ENCODE results near the gene MRPL11. TPM values are rescaled to one million over a fixed set of nuclear protein-coding genes. Genes with fewer than 3 reads are reported as not detected.

MRPL11 gene
- total and polyA plus RNA-seq, 10 of the 15 experiments (the other 5 are each of a cell fraction or from before 2014, with no cell fraction given) = 43.5 to 248 (median 109) TPM

- Histone ChIP-seq H3K79me2 (ENCODE audit: control insufficient read depth, insufficient read depth, low read length) (no peaks in the 10 kb centered on the region), H3K36me3 (ENCODE audit: control insufficient read depth in 2 of 2, insufficient read depth in 2 of 2, low read length in 1 of 2) (no peaks in the 10 kb centered on the region), H4K20me1 (ENCODE audit: control insufficient read depth, insufficient read depth) (no peaks in the 10 kb centered on the region), H3K9me3 (replicated peaks; ENCODE audit: control insufficient read depth, insufficient read depth, low read length) (no peaks in the 10 kb centered on the region; the same call in 1 of the 3 replicates), H3K4me3 (peak within 1 kb of the TSS; percentile 81), H2AFZ (ENCODE audit: control insufficient read depth, low read depth, low read length) (peak within 1 kb of the TSS; percentile 90), H3K9ac (ENCODE audit: control insufficient read depth, insufficient read depth, low read length) (peak within 1 kb of the TSS; percentile 52), H3K4me1 (ENCODE audit: control insufficient read depth, insufficient read depth, low read length) (peaks cover 14% of the 10 kb centered on the region), H3K27ac (ENCODE audit: control insufficient read depth, insufficient read depth) (no peak within 1 kb of the TSS; the same call in 1 of the 2 replicates), H3K4me2 (ENCODE audit: control insufficient read depth, insufficient read depth) (peak within 1 kb of the TSS; percentile 77), H3K27me3 (replicated peaks in 1 of 2; ENCODE audit: control insufficient read depth in 2 of 2, insufficient read depth in 2 of 2, low read length in 1 of 2) (no peaks in the 10 kb centered on the region)
- ChIA-PET POLR2A (interaction anchor here (0.5 to 2.7 kb wide), 15 partner anchors 11 to 1620 kb away, joined by 3 to 13 read pairs (median 4); partner anchors contain the start of genes ACTN3, DPP3, MRPL11 and RBM14), CTCF (interaction anchor here (0.6 to 4.5 kb wide), 8 partner anchors 13 to 215 kb away, joined by 3 to 46 read pairs (median 4); partner anchors contain the start of genes DPP3, MRPL11 and RBM4B), SMC1A (ENCODE audit: uncharacterized antibody, unreplicated experiment) (interaction anchor here (0.7 to 1.0 kb wide), 2 partner anchors 14 to 212 kb away, joined by 3 to 6 read pairs; partner anchors contain the start of genes DPP3 and RBM4B), RAD21 (ENCODE audit: unreplicated experiment) (interaction anchor here (0.6 to 1.5 kb wide), 17 partner anchors 9 to 282 kb away, joined by 3 to 19 read pairs (median 4); partner anchors contain the start of genes ACTN3, DPP3, MRPL11 and RBM4B)
- ATAC-seq = peak; percentile 96
- WGBS (ENCODE audit: insufficient coverage, insufficient replicate concordance, low lambda C conversion rate, missing lambda C conversion rate) = 4% methylated on average over 35 of the region's 63 CpGs
- in situ Hi-C loops (cut with MboI) (no loop called here), intact Hi-C loops (cut with micrococcal nuclease; ENCODE audit: unreplicated experiment) (no loop called here)
- no TSS peak for BruUV-seq (replicated peaks)
- no peak for FAIRE-seq
- peak; percentile 71 for DNase-seq (ENCODE audit: low read depth, low spot score)
- no peak for TF ChIP-seq HDAC6 (IDR thresholded peaks at IDR 0.05; ENCODE audit: unreplicated experiment)
- peak; percentile 30; the same call in 1 of the 2 replicates for TF ChIP-seq MAX (IDR thresholded peaks at IDR 0.05; ENCODE audit: low read depth, low read length)
- peak; percentile 54; the same call in 1 of the 2 replicates for TF ChIP-seq TBL1XR1 (IDR thresholded peaks at IDR 0.05; ENCODE audit: low read depth, low read length)
- peak in 1 of 2 experiments; percentile 9; a peak in 1 of 4 replicates for TF ChIP-seq IKZF2 (IDR thresholded peaks at IDR 0.05)
- 0 out of 2 replicates have a peak, but pooled peaks have one; percentile 23 for TF ChIP-seq MXI1 (IDR thresholded peaks at IDR 0.05; ENCODE audit: low read depth, low read length)
- TF ChIP-seq, protein P1, sequence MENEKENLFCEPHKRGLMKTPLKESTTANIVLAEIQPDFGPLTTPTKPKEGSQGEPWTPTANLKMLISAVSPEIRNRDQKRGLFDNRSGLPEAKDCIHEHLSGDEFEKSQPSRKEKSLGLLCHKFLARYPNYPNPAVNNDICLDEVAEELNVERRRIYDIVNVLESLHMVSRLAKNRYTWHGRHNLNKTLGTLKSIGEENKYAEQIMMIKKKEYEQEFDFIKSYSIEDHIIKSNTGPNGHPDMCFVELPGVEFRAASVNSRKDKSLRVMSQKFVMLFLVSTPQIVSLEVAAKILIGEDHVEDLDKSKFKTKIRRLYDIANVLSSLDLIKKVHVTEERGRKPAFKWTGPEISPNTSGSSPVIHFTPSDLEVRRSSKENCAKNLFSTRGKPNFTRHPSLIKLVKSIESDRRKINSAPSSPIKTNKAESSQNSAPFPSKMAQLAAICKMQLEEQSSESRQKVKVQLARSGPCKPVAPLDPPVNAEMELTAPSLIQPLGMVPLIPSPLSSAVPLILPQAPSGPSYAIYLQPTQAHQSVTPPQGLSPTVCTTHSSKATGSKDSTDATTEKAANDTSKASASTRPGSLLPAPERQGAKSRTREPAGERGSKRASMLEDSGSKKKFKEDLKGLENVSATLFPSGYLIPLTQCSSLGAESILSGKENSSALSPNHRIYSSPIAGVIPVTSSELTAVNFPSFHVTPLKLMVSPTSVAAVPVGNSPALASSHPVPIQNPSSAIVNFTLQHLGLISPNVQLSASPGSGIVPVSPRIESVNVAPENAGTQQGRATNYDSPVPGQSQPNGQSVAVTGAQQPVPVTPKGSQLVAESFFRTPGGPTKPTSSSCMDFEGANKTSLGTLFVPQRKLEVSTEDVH (IDR thresholded peaks at IDR 0.05; ENCODE audit: low read depth, partially characterized antibody) = no peak
- TF ChIP-seq CREB1 (IDR thresholded peaks at IDR 0.05; ENCODE audit: low read depth) = peak; percentile 19; the same call in 1 of the 2 replicates
- no peak for TF ChIP-seq BCL11A (IDR thresholded peaks at IDR 0.05; ENCODE audit: low read depth, low read length)
- TF ChIP-seq NBN (IDR thresholded peaks at IDR 0.05) = peak; percentile 62; the same call in 1 of the 2 replicates
- peak; percentile 38; the same call in 1 of the 2 replicates for TF ChIP-seq IKZF1 (conservative IDR thresholded peaks at IDR 0.05)
- peak; percentile 34; the same call in 1 of the 2 replicates for TF ChIP-seq MTA2 (IDR thresholded peaks at IDR 0.05; ENCODE audit: low read depth)
- TF ChIP-seq PAX8 (IDR thresholded peaks at IDR 0.05) = no peak
- TF ChIP-seq ATF7 (IDR thresholded peaks at IDR 0.05; ENCODE audit: low read depth) = peak; percentile 43; the same call in 1 of the 2 replicates
- TF ChIP-seq WRNIP1 (IDR thresholded peaks at IDR 0.05; ENCODE audit: borderline replicate concordance, low read depth, low read length) = no peak
- no peak for TF ChIP-seq GABPA (IDR thresholded peaks at IDR 0.05; ENCODE audit: low read depth)
- peak; percentile 38 for TF ChIP-seq USF1 (IDR thresholded peaks at IDR 0.05; ENCODE audit: borderline replicate concordance, extremely low read length, insufficient read depth, low read depth, low read length)
- 0 out of 2 replicates have a peak, but pooled peaks have one; percentile 29 for TF ChIP-seq LARP7 (IDR thresholded peaks at IDR 0.05)
- TF ChIP-seq PAX5 (IDR thresholded peaks at IDR 0.05; ENCODE audit: borderline replicate concordance, low read depth, low read length) = 0 out of 2 replicates have a peak, but pooled peaks have one; percentile 13
Observed at GRCh38 chr11:66466225-66467033, 27.8 kb upstream of the MRPL11 start, which contains the start of gene PELI3. Gene PELI3, plus strand, starts transcription at chr11:66466905. Its CDS starts 1,224 bp downstream, at chr11:66468129.

Data from GM12878 (cell line).